GM19099 (cell line): ENCODE measurements around the gene SPRR3.

Source experiments
- POLR2A ChIP-seq: IDR thresholded peaks from 3 replicates; pipeline ENCODE4 v1.6.1; 2011; ENCODE audit warnings: low read depth; ENCODE audit not compliant: insufficient read length; ENCODE audit errors: extremely low read depth

Gene SPRR3

GRCh38 chr1:153025797-153026196 lies 24.2 kb downstream of the SPRR3 start:
- TF ChIP-seq POLR2A = no peak

- TF ChIP-seq POLR2A = no peak
Observed at GRCh38 chr1:153028766-153029165, 27.2 kb downstream of the SPRR3 start.

GRCh38 chr1:153030895-153031294 lies 29.3 kb downstream of the SPRR3 start, which contains the start of gene SPRR1B:
TSS of gene SPRR1B (plus strand) at chr1:153031203. CDS start at chr1:153032346, 1,143 bp downstream.
- TF ChIP-seq POLR2A = no peak

GRCh38 chr1:153032073-153032472 lies 30.5 kb downstream of the SPRR3 start:
- no peak for TF ChIP-seq POLR2A

- TF ChIP-seq POLR2A = no peak
Observed at GRCh38 chr1:153032677-153033308, 31.2 kb downstream of the SPRR3 start.

GRCh38 chr1:153035211-153035610 lies 33.7 kb downstream of the SPRR3 start:
- TF ChIP-seq POLR2A = no peak

- no peak for TF ChIP-seq POLR2A
Observed at GRCh38 chr1:153040950-153041631, 39.5 kb downstream of the SPRR3 start, which contains the start of gene SPRR2D. TSS of gene SPRR2D (minus strand) at chr1:153041120. CDS start at chr1:153040346, 774 bp downstream.

- TF ChIP-seq POLR2A = no peak
Observed at GRCh38 chr1:153049211-153049610, 47.7 kb downstream of the SPRR3 start.
